Lung microvascular endothelial cell (primary cell): ENCODE measurements around the gene GPC2. TPM values are rescaled to one million over a fixed set of nuclear protein-coding genes. Genes with fewer than 3 reads are reported as not detected.
A peak's percentile ranks its signal among the peaks of the same experiment; 100 is the strongest.
"Not testable (repeated sequence)": the region's sequence is repeated elsewhere in the genome, so short reads cannot be mapped to it uniquely, and the experiment has no call there.

Experiments used
- DNase-seq, 2 donors: peaks; one replicate each; pipeline versions ENCODE4 v3.0.0 to v3.0.0-alpha.2; 2010; ENCODE audit warnings: low read depth in 2 of 2
- total RNA-seq: library from RNA; depleted of rRNA; stranded (reverse); fragments of >200 nt; gene quantifications from 2 replicates; pipeline ENCODE4 v1.2.1, GENCODE V29; 2014

Gene GPC2
- total RNA-seq, 1 donor from 2014 or later, result 2.2 TPM

DNA sequence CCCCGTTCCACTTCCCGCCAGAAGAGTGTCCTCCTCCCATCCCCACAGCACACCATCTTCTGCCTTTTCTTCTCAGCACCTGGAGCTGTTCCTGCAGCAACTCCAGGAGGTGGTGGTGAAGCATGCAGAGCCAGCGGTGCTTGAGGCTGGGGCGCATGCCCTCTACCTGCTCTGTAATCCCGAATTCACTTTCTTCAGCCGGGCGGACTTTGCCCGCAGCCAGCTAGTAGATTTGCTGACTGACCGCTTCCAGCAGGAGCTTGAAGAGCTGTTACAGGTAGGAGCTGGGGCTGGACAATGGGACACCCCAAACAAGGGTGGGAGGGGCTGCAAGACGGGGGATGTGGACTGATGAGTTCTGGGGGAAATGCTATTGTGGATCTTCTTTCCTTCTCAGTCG, 23.5 kb upstream of the GPC2 start:
- DNase-seq, result no peak

DNA sequence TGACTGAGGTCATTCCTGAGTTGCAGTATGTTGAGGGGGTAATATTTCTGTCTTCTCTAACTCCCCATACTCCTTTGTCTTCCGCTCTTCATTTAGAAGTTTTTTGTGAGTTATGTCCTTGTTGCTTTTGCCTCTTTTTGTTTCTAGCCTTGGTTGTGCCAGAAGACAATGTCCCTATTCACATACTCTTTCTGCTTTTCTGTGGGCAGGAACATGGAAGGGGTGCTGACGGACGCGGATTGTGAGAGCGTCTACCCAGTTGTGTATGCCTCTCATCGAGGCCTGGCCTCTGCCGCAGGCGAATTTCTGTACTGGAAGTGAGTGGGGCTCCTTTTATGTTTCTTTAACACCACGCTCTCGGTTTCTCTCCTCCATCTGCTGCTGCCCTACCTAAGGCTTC, 21.1 kb upstream of the GPC2 start:
- no peak for DNase-seq

DNA sequence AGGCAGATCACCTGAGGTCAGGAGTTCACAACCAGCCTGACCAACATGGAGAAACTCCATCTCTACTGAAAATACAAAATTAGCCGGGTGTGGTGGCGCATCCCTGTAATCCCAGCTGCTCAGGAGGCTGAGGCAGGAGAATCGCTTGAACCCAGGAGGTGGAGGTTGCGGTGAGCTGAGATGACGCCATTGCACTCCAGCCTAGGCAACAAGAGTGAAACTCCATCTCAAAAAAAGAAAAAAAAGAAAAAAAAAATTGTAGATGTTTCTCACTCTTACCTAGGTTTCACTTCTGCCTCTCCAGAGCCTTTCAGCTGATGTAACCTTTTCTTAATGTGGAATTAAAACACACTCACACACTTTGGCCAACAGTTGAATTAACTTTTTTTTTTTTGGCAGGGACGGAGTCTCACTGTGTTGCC, 18.7 kb upstream of the GPC2 start:
- not testable (repeated sequence) for DNase-seq

GRCh38 chr7:100195222-100195621, 18.0 kb upstream of the GPC2 start:
- DNase-seq, result no peak

- DNase-seq, result no peak
Observed at GRCh38 chr7:100192969-100193368, 15.8 kb upstream of the GPC2 start.

GRCh38 chr7:100192281-100192862, 15.2 kb upstream of the GPC2 start:
- not testable (repeated sequence) for DNase-seq

- peak in 1 of 2 donors; percentile 9 for DNase-seq
Observed at GRCh38 chr7:100191775-100192174, 14.6 kb upstream of the GPC2 start.

DNA sequence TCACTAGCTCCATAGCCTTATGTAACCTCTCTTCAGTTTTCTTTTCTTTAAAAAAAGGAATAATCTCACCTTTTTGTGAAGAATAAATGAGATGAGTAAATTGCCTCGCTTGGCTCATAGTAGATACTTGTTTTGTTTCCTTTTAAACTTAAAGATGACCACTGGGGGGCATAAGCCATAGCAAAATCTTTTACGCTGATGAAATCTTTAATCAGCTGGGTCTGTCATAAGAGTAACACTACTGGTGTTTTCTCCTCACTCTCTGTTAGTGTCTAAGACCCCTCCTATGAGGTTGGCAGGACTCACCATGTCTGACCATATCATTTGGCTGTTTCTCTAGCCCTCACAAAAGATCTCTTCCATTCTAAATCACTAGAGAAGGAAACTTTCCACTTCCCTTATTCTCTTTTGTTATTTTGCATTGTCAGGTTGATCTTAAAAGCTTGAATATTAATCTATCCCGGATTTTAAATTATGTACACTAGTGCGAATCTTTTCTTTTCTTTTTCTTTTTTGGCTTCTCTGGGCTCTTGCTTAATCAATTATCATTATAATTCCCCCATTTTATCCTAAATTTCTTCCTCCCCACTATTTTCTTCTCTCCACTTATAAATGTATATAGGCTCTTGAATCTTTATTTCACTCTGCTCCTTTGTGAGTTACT, 13.0 kb upstream of the GPC2 start:
- DNase-seq, result peak; percentile 43 to 65

GRCh38 chr7:100189061-100189460, 11.9 kb upstream of the GPC2 start:
- no peak for DNase-seq

DNA sequence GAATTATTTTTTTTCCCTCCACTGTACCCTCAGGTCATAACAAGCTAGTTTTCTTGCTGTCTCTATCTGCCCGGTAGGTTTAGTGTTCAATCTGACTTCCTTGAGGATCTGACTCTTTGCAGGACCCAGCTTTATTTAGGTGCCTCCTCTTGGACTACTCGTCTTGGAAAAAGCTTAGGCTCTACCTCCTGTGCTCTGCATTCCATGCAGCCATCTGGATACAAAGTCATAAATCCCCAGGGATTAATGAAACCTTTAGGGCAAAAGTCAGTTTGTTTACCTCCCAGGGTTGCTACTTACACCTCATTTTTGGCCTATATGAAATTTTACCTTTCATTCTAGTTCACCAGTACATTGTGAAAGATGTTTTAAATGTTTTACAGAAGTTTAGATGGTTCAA, 8.5 kb upstream of the GPC2 start:
- no peak for DNase-seq

DNA sequence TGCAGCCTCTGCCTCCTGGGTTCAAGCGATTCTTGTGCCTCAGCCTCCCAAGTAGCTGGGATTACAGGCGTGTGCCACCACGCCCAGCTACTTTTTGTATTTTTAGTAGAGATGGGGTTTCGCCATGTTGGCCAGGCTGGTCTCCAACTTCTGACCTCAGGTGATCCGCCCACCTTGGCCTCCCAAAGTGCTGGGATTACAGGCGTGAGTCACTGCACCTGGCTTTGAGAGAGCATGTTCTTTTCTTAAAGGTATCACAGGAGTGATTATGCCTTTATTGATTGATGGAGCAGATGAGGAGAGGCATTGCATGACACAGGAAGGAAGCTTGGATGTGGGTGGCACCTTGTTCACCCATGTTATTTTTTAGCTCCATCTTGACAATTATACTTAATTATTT, 5.9 kb upstream of the GPC2 start:
- DNase-seq, result not testable (repeated sequence)

GRCh38 chr7:100182616-100183015, 5.4 kb upstream of the GPC2 start:
- DNase-seq, result not testable (repeated sequence)

- not testable (repeated sequence) for DNase-seq
Observed at GRCh38 chr7:100180084-100180483, 2.9 kb upstream of the GPC2 start.

- DNase-seq, result no peak
Observed at GRCh38 chr7:100176096-100177044, 811 bp downstream of the GPC2 start.

GRCh38 chr7:100175296-100175935, 1.8 kb downstream of the GPC2 start:
- DNase-seq, result no peak

DNA sequence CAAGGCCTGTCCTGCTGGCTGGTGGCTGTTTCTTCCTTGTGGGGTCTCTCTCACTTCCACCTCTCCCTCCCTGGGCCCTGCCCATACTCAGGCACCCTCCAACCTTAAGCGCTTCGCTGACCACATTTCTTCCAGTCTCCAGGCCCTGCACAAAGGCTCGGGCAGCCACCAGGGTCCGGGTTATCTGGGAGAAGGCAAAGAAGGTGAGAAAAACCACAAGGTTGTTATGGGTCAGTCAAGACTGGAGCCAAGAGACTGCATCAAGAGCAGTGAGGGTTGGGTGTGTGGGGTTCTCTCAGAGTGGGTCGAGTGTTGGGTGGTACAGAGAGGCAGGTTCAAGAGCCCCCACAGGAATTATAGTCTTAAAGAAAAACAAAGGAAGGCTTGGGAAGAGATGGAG, 2.6 kb downstream of the GPC2 start:
- no peak for DNase-seq

DNA sequence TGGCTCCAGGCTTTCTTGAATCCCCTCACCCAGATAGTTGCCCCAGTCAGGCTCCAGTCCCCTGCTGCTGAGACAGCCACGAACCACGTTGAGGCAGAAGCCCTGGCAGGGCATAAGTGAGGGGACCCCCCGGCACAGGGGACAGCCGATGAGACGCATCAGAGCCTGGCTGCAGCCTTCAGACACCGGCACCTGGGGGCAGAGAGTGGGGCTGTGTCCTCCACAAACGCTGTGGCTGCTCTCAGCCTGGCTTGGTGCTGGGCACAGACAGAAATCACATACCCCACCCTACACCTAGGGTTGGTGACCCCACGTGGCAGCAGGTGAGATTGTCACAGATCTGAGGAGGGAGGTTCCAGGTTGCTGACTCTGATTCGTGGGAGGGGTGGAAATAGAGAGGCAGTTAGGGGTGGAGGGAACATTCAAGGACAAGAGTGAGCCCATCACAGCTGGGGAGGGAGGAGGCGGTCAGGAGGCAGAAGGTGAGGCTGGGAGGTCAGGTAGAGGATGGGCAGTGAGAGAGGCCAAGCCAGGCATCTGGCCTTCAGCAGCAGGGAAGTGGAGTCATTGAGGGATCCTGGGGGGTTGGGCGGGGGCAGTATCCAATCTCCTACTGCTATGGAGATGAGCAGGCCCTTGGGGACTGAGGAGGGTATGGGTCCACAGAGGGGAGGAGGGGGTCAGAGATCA, 3.2 kb downstream of the GPC2 start:
- no peak for DNase-seq

DNA sequence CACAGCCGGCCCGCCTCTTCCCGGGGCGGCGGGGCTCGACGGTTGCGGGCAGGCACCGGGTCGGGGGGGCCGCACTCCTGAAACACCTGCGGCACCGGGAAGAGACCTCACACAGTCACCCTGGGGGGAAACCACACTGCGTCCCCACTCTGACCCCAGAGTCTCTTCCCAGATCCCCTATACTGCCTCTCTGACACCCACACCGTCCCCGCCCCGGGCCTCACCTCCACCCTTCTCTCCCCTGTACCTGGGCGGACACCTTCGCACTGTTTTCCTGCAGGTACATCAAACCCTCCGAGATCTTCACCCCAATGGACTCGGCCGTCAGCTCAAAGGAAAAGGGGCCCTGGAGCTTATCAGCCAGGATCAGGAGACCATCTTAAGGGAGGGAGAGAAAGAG, 5.3 kb downstream of the GPC2 start:
- no peak for DNase-seq

GRCh38 chr7:100171087-100171681, 6.0 kb downstream of the GPC2 start:
- no peak for DNase-seq

GRCh38 chr7:100170101-100170897, 6.9 kb downstream of the GPC2 start:
- DNase-seq, result no peak
